Skeletal muscle tissue (tissue), 4 donors: ENCODE results near the gene GHRL. TPM values are rescaled to one million over a fixed set of nuclear protein-coding genes. Genes with fewer than 3 reads are reported as not detected.
"Not testable (repeated sequence)": the region's sequence is repeated elsewhere in the genome, so short reads cannot be mapped to it uniquely, and the experiment has no call there.

ENCODE experiments used
- H3K27ac ChIP-seq: one replicate; pipeline ENCODE4 v1.7.0; 2013; ENCODE audit warnings: mild to moderate bottlenecking, low read depth, low read length, inconsistent platforms
- H3K27me3 ChIP-seq, 3 donors: one replicate each; pipeline ENCODE4 v1.7.0; 2013; ENCODE audit warnings: low read length in 3 of 3; ENCODE audit not compliant: control insufficient read depth in 3 of 3, insufficient read depth in 3 of 3
- H3K36me3 ChIP-seq, 3 donors: one replicate each; pipeline ENCODE4 v1.7.0; 2013; ENCODE audit warnings: low read length in 3 of 3; ENCODE audit not compliant: control insufficient read depth in 3 of 3, insufficient read depth in 3 of 3
- H3K4me1 ChIP-seq, 3 donors: one replicate each; pipeline ENCODE4 v1.7.0; 2013; ENCODE audit warnings: low read length in 3 of 3, mild to moderate bottlenecking in 3 of 3; ENCODE audit not compliant: control insufficient read depth in 3 of 3, insufficient read depth in 3 of 3
- H3K4me3 ChIP-seq, 3 donors: one replicate each; pipeline ENCODE4 v1.7.0; 2013; ENCODE audit warnings: low read length in 3 of 3
- H3K9ac ChIP-seq, 3 donors: one replicate each; pipeline ENCODE4 v1.7.0; 2013; ENCODE audit warnings: low read length in 3 of 3, mild to moderate bottlenecking in 3 of 3, moderate library complexity in 2 of 3, low read depth in 1 of 3
- H3K9me3 ChIP-seq, 3 donors: one replicate each; pipeline ENCODE4 v1.7.0; 2013; ENCODE audit warnings: low read length in 3 of 3; ENCODE audit not compliant: control insufficient read depth in 3 of 3
- total RNA-seq: library from RNA; depleted of rRNA; stranded (reverse); fragments of >200 nt; gene quantifications from one replicate; pipeline ENCODE4 v1.2.3, GENCODE V29; 2014
- donor health status: Osteomylitis.

GHRL gene
- total RNA-seq, 1 donor from 2014 or later, result 0.52 TPM

GRCh38 chr3:10281951-10282350 is 10.8 kb downstream of the GHRL start:
- Histone ChIP-seq H3K27me3 (no peaks in the 10 kb centered on the region), H3K27ac (no peak overlapping the region), H3K4me3 (no peak overlapping the region), H3K36me3 (peaks cover 44 to 51% (median 50%) of the 10 kb centered on the region in 3 donors), H3K4me1 (no peaks in the 10 kb centered on the region), H3K9ac (no peak overlapping the region), H3K9me3 (no peaks in the 10 kb centered on the region)

- peaks cover 40 to 54% (median 43%) of the 10 kb centered on the region in 3 donors for H3K36me3 ChIP-seq
- H3K27me3 ChIP-seq, result no peaks in the 10 kb centered on the region
- H3K9me3 ChIP-seq, result no peaks in the 10 kb centered on the region
- no peaks in the 10 kb centered on the region for H3K4me1 ChIP-seq
- no peak overlapping the region for H3K4me3 ChIP-seq
- no peak overlapping the region for H3K9ac ChIP-seq
- no peak overlapping the region for H3K27ac ChIP-seq
Measured at GRCh38 chr3:10280571-10280970, 12.2 kb downstream of the GHRL start.

DNA sequence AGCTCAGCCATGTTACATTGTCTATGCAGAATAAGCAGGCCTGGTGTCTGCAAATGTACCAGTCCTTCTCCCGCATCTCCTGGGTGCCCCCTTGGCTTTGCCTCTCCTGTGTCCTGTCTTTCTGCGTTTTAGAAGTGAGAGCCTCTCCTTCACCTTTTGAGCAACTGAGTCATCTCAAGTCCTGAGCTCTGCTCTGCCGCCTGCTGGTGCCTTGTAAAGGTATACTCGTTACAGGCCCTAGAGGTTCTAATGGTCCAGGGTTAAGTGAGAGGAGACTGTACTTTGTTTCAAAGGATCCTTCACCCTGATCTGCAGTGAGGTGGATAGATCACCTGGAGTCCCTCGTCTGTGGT is 12.6 kb downstream of the GHRL start:
- H3K36me3 ChIP-seq, result peaks cover 40 to 54% (median 42%) of the 10 kb centered on the region in 3 donors
- H3K27ac ChIP-seq, result no peak overlapping the region
- H3K4me3 ChIP-seq, result no peak overlapping the region

DNA sequence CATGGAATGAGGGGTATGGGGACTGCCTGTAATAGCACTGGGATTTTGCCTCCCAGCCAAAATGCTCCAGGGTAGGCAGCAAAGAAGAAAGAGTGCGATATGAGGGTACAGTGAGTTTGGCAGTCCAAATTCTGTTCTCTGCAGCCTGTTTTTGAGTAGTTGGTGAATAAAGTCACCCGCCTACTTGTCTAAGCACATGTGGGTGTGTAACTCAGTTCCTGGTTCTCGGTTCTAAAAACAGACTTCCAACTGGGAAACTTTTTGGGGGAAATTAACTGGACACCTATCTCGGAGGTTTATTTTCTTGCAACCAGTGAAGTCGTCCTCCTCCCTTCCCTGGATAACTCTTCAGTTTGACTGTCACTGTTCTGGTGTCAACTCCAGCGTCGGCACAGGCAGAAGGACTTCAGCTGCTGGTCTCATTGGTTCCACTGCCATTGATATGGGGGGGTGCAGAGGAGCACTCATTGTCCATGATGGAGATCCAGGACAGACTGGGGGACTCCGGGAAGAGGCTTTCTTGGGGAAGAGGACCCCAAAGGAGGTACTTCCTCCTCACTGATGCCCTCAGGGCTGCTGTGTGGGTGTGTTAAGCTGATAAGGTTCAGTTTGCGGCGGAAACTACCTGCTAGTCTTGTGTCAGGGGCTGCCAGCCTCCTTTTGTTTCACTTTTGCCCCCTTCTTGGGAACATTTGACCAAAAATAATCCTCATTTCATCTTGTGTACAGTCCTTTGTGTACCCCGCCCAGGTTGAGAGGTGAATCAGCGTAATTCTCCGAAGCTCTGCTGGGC is 13.2 kb downstream of the GHRL start:
- H3K9me3 ChIP-seq, result no peaks in the 10 kb centered on the region
- H3K4me3 ChIP-seq, result no peak overlapping the region
- no peaks in the 10 kb centered on the region for H3K27me3 ChIP-seq
- no peak overlapping the region for H3K9ac ChIP-seq
- no peak overlapping the region for H3K27ac ChIP-seq
- H3K4me1 ChIP-seq, result peaks cover 0 to 3% (median 0%) of the 10 kb centered on the region in 3 donors
- H3K36me3 ChIP-seq, result peaks cover 40 to 54% (median 40%) of the 10 kb centered on the region in 3 donors

More for the DNA sequence above, 12.6 kb downstream of the GHRL start:
- Histone ChIP-seq H3K27me3 (no peaks in the 10 kb centered on the region), H3K4me1 (no peaks in the 10 kb centered on the region), H3K9ac (no peak overlapping the region), H3K9me3 (no peaks in the 10 kb centered on the region)

GRCh38 chr3:10278501-10278900 is 14.2 kb downstream of the GHRL start:
- Histone ChIP-seq H3K4me1 (peaks cover 8 to 14% (median 10%) of the 10 kb centered on the region in 3 donors), H3K9me3 (no peaks in the 10 kb centered on the region), H3K36me3 (peaks cover 32 to 49% (median 39%) of the 10 kb centered on the region in 3 donors), H3K27ac (no peak overlapping the region), H3K27me3 (no peaks in the 10 kb centered on the region), H3K4me3 (no peak overlapping the region), H3K9ac (peak overlapping the region in 1 of 3 donors; percentile 40)

GRCh38 chr3:10277115-10277625 is 15.6 kb downstream of the GHRL start:
- Histone ChIP-seq H3K9me3 (no peaks in the 10 kb centered on the region), H3K27me3 (no peaks in the 10 kb centered on the region), H3K9ac (no peak overlapping the region), H3K36me3 (peaks cover 30 to 45% (median 35%) of the 10 kb centered on the region in 3 donors), H3K4me3 (no peak overlapping the region), H3K27ac (no peak overlapping the region), H3K4me1 (peaks cover 15 to 19% (median 18%) of the 10 kb centered on the region in 3 donors)

DNA sequence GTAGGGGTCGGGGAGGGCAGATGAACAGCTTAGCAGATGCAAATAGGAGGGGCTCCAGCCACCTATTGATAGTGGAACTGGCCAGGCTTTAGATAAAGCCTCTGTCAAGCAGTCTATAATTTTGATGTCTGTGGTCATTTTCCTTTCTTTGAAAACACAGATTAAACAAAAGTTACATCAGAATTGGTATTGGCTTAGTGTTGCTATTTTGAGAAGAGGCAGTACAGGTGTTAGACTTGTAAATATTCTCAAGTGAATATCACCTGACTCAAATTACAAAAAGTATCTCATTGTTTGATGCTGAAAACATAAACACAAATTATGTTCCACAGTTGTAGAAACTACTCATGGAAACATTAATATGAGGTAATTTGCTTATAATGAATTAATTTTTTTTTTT is 18.1 kb downstream of the GHRL start:
- Histone ChIP-seq H3K4me3 (no peak overlapping the region), H3K27me3 (no peaks in the 10 kb centered on the region), H3K36me3 (peaks cover 26 to 44% (median 35%) of the 10 kb centered on the region in 3 donors), H3K4me1 (peaks cover 15 to 22% (median 19%) of the 10 kb centered on the region in 3 donors), H3K27ac (no peak overlapping the region), H3K9ac (no peak overlapping the region), H3K9me3 (no peaks in the 10 kb centered on the region)

DNA sequence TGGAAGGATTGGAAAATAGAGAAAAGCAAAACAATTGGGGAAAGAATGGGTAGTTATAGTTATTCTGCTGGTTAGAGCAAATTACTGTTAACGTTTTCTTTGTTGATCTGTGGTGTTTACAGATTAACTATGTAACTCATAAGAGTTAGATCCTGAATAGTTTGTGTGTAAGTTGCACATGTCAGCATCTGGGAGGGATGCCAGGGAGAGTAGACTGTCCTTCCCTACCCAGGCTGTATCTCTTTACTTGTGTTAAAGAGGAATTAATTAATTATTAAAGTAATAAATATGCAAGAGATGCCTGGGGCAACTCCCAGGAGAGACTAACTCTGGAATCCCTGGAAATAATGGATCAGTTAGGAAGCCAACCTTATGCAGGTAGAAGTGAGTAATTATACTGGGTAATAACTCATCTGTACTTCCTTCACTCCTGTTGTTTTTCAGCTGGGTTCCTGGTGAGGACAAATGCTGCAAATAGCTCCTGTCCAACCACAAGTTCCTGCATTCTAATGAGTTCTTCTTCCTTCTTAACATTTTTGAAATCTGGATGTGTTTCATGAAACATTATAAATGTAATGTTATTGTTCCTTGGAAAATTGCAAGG is 18.9 kb downstream of the GHRL start:
- no peak overlapping the region for H3K9ac ChIP-seq
- no peak overlapping the region for H3K4me3 ChIP-seq
- H3K27me3 ChIP-seq, result no peaks in the 10 kb centered on the region
- peaks cover 26 to 38% (median 29%) of the 10 kb centered on the region in 3 donors for H3K36me3 ChIP-seq
- no peak overlapping the region for H3K27ac ChIP-seq
- no peaks in the 10 kb centered on the region for H3K9me3 ChIP-seq
- H3K4me1 ChIP-seq, result peaks cover 15 to 26% (median 19%) of the 10 kb centered on the region in 3 donors

DNA sequence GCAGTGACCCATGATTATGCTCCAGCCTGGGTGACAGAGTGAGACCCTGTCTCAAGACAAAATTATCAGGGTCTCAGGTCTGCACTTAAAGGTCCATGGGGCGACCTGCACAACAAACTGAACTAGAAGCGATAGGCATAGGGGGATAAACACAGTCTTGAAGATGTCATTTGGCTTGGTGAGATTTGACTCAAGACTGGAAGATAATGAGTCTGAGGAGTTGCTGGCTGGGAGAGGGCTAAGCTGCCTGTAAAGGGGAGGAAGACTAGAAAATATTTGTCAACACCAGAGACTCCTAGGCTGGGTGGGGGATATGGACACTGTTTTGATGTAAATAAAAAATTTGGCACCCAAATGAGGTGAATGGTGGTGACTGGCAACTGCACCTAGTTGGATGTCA is 19.8 kb downstream of the GHRL start:
- no peak overlapping the region for H3K27ac ChIP-seq

DNA sequence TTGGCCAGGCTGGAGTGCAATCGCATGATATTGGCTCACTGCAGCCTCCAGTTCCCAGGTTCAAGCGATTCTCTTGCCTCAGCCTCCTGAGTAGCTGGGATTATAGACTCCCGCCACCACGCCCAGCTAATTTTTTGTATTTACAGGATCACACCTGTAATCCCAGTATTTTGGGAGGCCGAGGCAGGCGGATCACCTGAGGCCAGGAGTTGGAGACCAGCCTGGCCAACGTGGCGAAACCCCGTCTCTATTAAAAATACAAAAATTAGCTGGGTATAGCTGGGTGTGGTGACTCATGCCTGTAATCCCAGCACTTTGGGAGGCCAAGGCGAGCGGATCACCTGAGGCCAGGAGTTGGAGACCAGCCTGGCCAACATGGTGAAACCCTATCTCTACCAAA is 20.3 kb downstream of the GHRL start:
- Histone ChIP-seq H3K4me1 (peaks cover 19 to 33% (median 19%) of the 10 kb centered on the region in 3 donors), H3K36me3 (peaks cover 15 to 31% (median 19%) of the 10 kb centered on the region in 3 donors)
- H3K27ac ChIP-seq, H3K4me3 ChIP-seq, H3K9ac ChIP-seq, H3K9me3 ChIP-seq, H3K27me3 ChIP-seq: not testable (repeated sequence)

More for the DNA sequence above, 19.8 kb downstream of the GHRL start:
- H3K27me3 ChIP-seq, result no peaks in the 10 kb centered on the region
- H3K4me1 ChIP-seq, result peaks cover 19 to 33% (median 19%) of the 10 kb centered on the region in 3 donors
- no peaks in the 10 kb centered on the region for H3K9me3 ChIP-seq
- no peak overlapping the region for H3K4me3 ChIP-seq
- H3K9ac ChIP-seq, result no peak overlapping the region
- H3K36me3 ChIP-seq, result peaks cover 17 to 34% (median 22%) of the 10 kb centered on the region in 3 donors
